GM12878 (cell line): ENCODE data around the gene HOXB3. TPM values are rescaled to one million over a fixed set of nuclear protein-coding genes. Genes with fewer than 3 reads are reported as not detected.

Experiments used
- BRCA1 ChIP-seq: IDR thresholded peaks from 2 replicates; pipeline ENCODE4 v1.6.1; 2011; ENCODE audit warnings: low read depth, low read length, improper control_type of control experiment
- CBFB ChIP-seq: IDR thresholded peaks from 2 replicates; pipeline ENCODE4 v1.6.1; 2016; ENCODE audit warnings: antibody characterized with exemption, low read depth
- CHD4 ChIP-seq: fragments of 200-600 bp; sonication (generic); IDR thresholded peaks from 2 replicates; pipeline ENCODE4 v1.6.1; 2016; ENCODE audit warnings: mild to moderate bottlenecking
- CREM ChIP-seq: IDR thresholded peaks from 2 replicates; pipeline ENCODE4 v1.6.1; 2014; ENCODE audit warnings: antibody characterized with exemption, low read depth
- EZH2 ChIP-seq: IDR thresholded peaks from 2 replicates; pipeline ENCODE4 v1.6.1; 2012; ENCODE audit warnings: low read depth, mild to moderate bottlenecking, control low read depth, inconsistent platforms, low read length, borderline replicate concordance; ENCODE audit not compliant: control insufficient read depth
- MAX ChIP-seq: IDR thresholded peaks from 2 replicates; pipeline ENCODE4 v1.6.1; 2012; ENCODE audit warnings: low read depth, low read length, improper control_type of control experiment
- MEF2B ChIP-seq: fragments of 450-650 bp; IDR thresholded peaks from 2 replicates; pipeline ENCODE4 v1.6.1; 2018; ENCODE audit warnings: mild to moderate bottlenecking, moderate library complexity; ENCODE audit not compliant: partially characterized antibody, poor library complexity, severe bottlenecking
- MTA2 ChIP-seq: fragments of 450-650 bp; IDR thresholded peaks from 2 replicates; pipeline ENCODE4 v1.6.1; 2016; ENCODE audit warnings: low read depth, mild to moderate bottlenecking, moderate library complexity
- MXI1 ChIP-seq: fragments of 150-350 bp; IDR thresholded peaks from 2 replicates; pipeline ENCODE4 v1.6.1; 2011; ENCODE audit warnings: low read depth, mild to moderate bottlenecking, inconsistent platforms, low read length, improper control_type of control experiment
- NKRF ChIP-seq: fragments of 450-650 bp; conservative IDR thresholded peaks from 2 replicates; pipeline ENCODE4 v1.6.1; 2017; ENCODE audit warnings: mild to moderate bottlenecking, moderate library complexity
- NRF1 ChIP-seq: conservative IDR thresholded peaks from 2 replicates; pipeline ENCODE4 v1.6.1; 2011; ENCODE audit warnings: mild to moderate bottlenecking, low read depth, low read length, improper control_type of control experiment
- RCOR1 ChIP-seq: conservative IDR thresholded peaks from 2 replicates; pipeline ENCODE4 v1.6.1; 2012; ENCODE audit warnings: low read depth, low read length, improper control_type of control experiment
- RELA ChIP-seq: fragments of 450-650 bp; IDR thresholded peaks from 2 replicates; pipeline ENCODE4 v1.8.0; 2014; ENCODE audit warnings: borderline replicate concordance; ENCODE audit not compliant: partially characterized antibody
- RELB ChIP-seq: fragments of 450-650 bp; IDR thresholded peaks from 2 replicates; pipeline ENCODE4 v1.6.1; 2017; ENCODE audit warnings: low read depth, mild to moderate bottlenecking, moderate library complexity
- SIN3A ChIP-seq: IDR thresholded peaks from 2 replicates; pipeline ENCODE4 v1.6.1; 2012; ENCODE audit warnings: low read depth, low read length, improper control_type of control experiment
- SMAD1 ChIP-seq: fragments of 450-650 bp; IDR thresholded peaks from 2 replicates; pipeline ENCODE4 v1.6.1; 2018; ENCODE audit warnings: mild to moderate bottlenecking, low read depth; ENCODE audit not compliant: partially characterized antibody
- SREBF1 ChIP-seq: IDR thresholded peaks from 2 replicates; pipeline ENCODE4 v1.6.1; 2012; ENCODE audit warnings: mild to moderate bottlenecking, low read length
- SRF ChIP-seq, 2 experiments: IDR thresholded peaks; 2 replicates each; pipeline ENCODE4 v1.6.1; 2011; ENCODE audit warnings: low read depth in 2 of 2, low read length in 2 of 2, mild to moderate bottlenecking in 1 of 2, moderate library complexity in 1 of 2
- ZBTB33 ChIP-seq: fragments of 450-650 bp; IDR thresholded peaks from 2 replicates; pipeline ENCODE4 v1.6.1; 2017; ENCODE audit warnings: mild to moderate bottlenecking
- ZNF274 ChIP-seq: IDR thresholded peaks from one replicate; pipeline ENCODE4 v1.8.0; 2011; ENCODE audit not compliant: insufficient read length, insufficient read depth
- ZNF384 ChIP-seq: IDR thresholded peaks from 2 replicates; pipeline ENCODE4 v1.6.1; 2012; ENCODE audit warnings: low read depth, mild to moderate bottlenecking, low read length, improper control_type of control experiment, borderline replicate concordance
- polyA plus RNA-seq, 11 experiments: library from polyadenylated mRNA; depleted of rRNA in 4 of 11; unstranded in 6 of 11; stranded (reverse) in 5 of 11; fragments of >200 nt; fragmentation: Nextera tagmentation in 4 of 11; fragmentation: Illumina TruSeq in 1 of 11; extraction: Ambion mirVana in 4 of 11; extraction: Trizol in 1 of 11; gene quantifications; 1 replicate in 1 of 11; 2 replicates in 10 of 11; pipeline versions ENCODE4 v1.2.1 to v1.2.3, GENCODE V29; 2011 to 2016; ENCODE audit warnings: inconsistent platforms in 2 of 11, missing spikeins in 2 of 11, low read depth in 1 of 11
- total RNA-seq, 4 experiments: library from RNA; depleted of rRNA in 3 of 4; stranded (reverse); fragments of >200 nt in 3 of 4; fragmentation: Illumina TruSeq in 1 of 4; extraction: Trizol in 1 of 4; gene quantifications; 2 replicates each; pipeline versions ENCODE4 v1.2.1 to v1.2.3, GENCODE V29; 2013 to 2021

Gene HOXB3
- total and polyA plus RNA-seq, 10 of the 15 experiments (the other 5 are each of a cell fraction or from before 2014, with no cell fraction given) = 0.19 to 7.7 (median 2.9) TPM

GRCh38 chr17:48510761-48511604 lies 79.1 kb downstream of the HOXB3 start (continued):
- TF ChIP-seq RELB = peak; percentile 73
- TF ChIP-seq CHD4 = no peak
- peak; percentile 65 for TF ChIP-seq MTA2
- no peak for TF ChIP-seq SMAD1
- TF ChIP-seq RCOR1 = no peak
- no peak for TF ChIP-seq SREBF1
- no peak for TF ChIP-seq NKRF
- no peak for TF ChIP-seq BRCA1
- no peak for TF ChIP-seq SRF (IDR thresholded peaks at IDR 0.05; ENCODE audit: low read depth in 2 of 2, low read length in 2 of 2)
- no peak for TF ChIP-seq EZH2
- no peak for TF ChIP-seq ZBTB33
- no peak for TF ChIP-seq MXI1
- TF ChIP-seq ZNF384 = peak; percentile 99
- TF ChIP-seq MAX = no peak
- TF ChIP-seq NRF1 = no peak
- TF ChIP-seq RELA = no peak
- peak; percentile 61 for TF ChIP-seq MEF2B
- TF ChIP-seq CBFB = 0 out of 2 replicates have a peak, but pooled peaks have one; percentile 39
- TF ChIP-seq ZNF274 = no peak
- no peak for TF ChIP-seq SIN3A
- TF ChIP-seq CREM = 0 out of 2 replicates have a peak, but pooled peaks have one; percentile 38
